Superior temporal gyrus (tissue), 1 donor: ENCODE results near the gene KSR1.
A peak's percentile ranks its signal among the peaks of the same experiment; 100 is the strongest.

Experiments used
- DNase-seq: peaks from one replicate; pipeline ENCODE4 v3.0.0-alpha.2; 2016; ENCODE audit errors: extremely low spot score

The KSR1 gene

DNA sequence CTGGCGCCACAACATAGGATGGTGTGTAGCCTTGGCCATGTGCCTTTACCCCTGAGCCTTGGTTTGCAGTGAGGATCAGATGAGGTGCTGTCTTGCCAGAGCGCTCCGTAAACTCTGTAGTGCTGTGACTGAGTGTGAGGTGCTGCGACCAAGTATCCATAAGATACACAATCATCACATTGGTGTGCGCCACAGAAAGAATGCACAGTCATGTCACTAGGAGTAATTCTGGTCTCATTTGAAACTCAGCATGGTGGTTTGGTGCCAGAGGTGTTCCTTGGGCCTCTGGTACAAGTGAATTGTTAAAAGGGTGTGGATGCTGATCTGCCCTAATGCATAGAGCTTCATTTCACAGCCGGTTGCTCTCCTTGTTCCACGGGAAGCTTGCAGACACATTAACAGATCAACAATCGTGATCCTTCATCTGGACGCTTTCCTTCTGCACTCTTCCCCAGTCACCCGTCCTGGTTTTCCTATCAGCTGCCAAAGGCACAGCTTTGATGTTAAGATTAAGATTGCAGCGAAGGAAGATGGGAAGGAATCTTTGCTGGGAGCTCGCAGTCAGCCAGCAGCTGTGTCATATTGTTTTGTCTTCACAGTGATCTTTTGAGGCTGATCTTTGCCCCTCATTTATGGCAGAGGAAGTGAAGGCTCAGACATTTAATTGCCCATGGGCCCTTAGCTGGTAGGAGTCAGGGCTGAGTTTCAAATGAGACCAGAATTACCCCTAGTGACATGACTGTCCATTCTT, 79.1 kb downstream of the KSR1 start:
- DNase-seq, result no peak

GRCh38 chr17:27535975-27536374, 79.7 kb downstream of the KSR1 start:
- DNase-seq, result no peak

DNA sequence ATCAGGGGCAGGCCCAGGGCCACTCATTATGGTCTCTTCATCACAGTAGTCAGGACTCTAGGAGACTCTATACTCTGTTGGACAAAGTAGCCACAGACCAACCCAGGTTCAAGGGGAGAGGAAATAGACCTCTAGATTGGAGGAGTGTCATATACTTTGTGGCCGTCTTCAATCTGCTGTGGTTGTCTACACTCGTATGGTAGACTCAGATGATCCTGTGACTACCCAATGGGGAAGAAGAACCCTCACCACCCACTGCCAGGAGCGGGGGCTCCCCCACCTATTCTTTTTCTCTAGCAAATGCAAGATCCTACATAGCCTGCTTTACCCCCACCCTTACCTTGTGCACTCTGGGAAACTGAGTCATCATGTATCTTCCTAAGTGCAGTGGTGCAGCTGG, 80.5 kb downstream of the KSR1 start:
- DNase-seq, result no peak

DNA sequence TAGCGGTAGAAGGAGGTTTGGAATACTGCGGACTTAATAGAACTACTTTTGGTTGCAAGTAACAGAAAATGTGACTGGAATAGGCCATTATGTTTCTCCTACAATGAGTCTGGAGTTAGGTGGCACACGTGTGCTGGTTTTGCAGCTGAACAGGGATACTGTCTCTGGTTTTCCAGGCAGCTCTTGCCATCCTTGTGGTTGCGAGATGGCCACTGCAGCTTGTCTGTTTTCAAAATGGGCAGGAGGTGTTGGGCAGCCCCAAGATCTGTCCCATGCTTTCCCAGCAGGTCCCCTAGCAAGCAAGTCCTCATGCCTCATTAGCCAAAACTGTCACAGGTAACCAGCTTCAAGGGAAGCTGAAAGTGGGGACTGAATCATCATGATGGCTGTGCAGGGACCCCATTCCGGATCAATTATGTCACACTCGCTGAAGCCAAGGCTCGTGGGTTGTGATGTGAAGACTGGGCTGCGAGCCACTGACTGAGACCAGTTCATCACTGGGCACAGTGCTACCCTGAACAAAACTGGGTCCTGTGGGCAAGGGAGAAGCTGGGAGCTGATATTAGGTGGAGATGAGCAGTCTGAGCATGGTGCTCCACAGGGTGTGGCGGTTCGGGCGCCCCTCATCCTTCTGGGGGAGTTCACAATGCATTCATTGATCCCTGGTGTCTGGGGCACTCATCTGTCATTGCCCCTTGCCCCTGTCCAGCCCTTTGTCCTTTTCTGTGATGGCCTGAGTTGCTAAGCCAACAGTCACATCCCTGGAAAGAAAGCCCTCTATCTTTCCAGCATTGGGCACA, 82.1 kb downstream of the KSR1 start:
- peak; percentile 66 for DNase-seq

DNA sequence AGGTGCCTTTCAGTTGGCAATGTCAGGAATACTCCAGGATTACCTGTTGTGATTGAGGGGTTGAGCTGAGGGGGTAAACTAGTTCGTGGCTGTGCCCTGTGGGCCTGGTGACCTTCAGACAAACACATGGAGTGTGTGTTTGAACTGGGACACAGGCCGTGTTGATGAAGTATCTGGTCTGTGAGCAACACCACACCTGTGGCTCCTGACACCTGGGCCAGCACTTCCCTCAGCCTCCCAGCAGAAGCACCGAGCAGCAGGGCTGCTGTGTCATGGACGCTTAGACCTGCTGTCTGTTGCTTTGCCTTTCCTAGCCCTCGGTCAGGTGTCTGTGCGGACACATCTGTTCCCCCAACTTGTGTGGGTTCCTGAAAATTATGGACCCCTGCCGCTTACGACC, 82.9 kb downstream of the KSR1 start:
- no peak for DNase-seq

- DNase-seq, result no peak
Measured at GRCh38 chr17:27539794-27540317, 83.6 kb downstream of the KSR1 start.

DNA sequence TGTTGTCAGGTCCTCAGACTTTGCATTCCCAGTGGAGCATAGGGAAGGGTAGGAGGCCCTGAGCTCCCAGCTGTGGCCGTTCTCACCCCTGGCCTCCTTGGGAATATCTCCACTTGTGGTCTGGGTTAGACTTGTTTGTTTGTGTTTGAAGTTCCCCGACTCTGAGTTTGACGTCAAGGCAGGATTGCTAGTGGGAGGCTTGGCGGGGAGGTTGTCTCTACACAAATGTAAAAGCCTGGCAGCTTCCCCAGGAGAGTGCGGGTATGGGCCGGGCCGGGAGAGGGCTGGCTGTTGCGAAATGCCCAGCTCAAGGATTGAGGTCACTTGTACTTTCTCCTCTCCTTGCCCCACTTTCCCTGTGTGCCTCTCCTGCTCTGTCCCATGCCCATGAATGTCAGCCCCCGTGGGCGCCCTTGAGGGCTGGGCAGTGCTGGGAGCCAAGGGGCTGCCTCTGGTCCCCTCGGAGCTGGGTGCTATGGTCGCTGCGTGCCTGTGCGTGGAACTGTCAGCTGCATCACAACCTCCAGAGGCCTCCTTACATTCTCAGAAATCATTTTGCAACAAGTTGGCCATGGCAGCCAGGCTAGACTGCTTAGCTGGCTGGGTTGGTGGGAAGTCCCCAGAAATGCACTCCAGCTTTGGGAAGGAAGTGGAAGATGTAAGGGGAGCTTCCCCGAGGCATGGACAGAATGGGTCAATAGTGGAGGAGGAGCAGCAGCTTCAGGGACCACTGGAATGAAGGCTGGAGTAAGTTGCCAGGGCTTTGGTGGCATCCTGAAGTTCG, 84.3 kb downstream of the KSR1 start:
- peak; percentile 49 for DNase-seq

GRCh38 chr17:27541301-27542023, 85.2 kb downstream of the KSR1 start:
- no peak for DNase-seq

- DNase-seq, result no peak
Measured at GRCh38 chr17:27542841-27543463, 86.7 kb downstream of the KSR1 start.

DNA sequence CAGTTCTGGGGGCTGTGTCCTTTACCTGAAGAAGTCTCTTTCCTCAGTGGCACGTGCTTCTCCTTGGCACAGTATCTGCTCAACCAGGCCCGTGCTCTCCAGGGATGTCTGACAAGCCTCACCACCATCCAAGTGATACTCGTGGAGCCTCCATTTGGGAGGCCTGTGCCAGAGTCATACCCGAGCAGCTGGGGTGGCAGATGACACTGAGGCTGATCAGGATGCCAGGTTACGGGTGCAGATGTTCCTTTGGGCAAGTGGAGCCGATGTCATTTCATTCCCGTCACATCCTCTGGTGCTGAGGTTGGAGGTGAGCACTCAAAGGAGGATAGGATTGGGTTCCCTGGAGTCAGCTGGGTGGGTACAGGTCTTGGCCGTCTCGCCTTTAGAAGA, 87.2 kb downstream of the KSR1 start:
- DNase-seq, result no peak

DNA sequence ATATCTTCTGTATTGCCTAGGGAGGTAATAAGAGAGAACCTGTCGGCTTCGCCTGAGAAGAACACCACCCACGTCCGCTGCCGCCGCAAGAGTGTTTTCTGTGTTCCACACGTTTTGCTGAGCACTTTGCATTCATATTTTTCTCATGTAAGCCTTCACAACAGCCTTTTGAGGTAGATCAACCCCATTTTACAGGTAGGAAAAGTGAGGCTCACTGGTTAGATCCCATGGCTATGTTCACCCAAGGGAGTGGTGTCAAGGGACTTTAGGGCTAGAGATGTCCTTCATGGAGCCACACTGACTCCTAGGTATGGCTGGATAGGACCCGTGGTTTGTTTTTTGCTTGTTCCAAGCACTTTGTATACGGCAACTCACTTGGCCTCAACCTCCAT, 87.7 kb downstream of the KSR1 start:
- no peak for DNase-seq

- no peak for DNase-seq
Measured at GRCh38 chr17:27544350-27545131, 88.3 kb downstream of the KSR1 start.

DNA sequence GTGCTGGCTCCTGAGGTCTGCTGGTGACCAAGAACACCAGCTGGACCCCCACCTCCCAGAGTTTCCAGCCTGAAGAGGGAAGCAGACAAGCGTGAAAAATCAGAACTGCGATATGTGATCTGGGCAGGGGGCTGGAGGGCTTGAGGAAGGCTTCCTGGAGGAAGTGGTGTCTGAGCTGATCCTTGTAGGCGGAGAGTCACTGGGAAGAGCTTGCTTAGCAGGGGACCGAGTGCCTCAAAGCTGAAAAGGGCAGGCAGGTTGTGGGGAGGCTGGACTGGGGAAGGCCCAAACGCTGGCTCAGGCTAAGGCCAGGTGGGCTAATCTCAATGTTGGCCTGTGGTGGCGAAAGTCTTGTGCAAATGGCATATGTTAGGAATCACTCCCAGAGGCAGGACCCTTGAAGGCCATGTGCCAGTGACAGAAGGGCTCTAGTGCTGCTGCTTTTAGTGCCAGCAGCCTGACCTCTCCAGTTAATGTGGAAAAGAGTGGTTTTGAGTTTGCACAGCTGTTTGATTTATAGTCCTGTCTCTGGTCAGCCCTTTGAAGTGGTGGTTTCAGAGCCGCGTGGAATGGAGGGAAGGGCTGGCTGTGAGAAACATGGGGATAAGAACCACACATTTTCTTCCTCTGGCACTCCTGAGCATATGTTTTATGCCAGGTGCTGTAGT, 89.4 kb downstream of the KSR1 start:
- DNase-seq, result no peak

- DNase-seq, result no peak
Measured at GRCh38 chr17:27546624-27547300, 90.5 kb downstream of the KSR1 start.

GRCh38 chr17:27547301-27547683, 91.0 kb downstream of the KSR1 start:
- DNase-seq, result no peak

- DNase-seq, result no peak
Measured at GRCh38 chr17:27548369-27548768, 92.1 kb downstream of the KSR1 start.

DNA sequence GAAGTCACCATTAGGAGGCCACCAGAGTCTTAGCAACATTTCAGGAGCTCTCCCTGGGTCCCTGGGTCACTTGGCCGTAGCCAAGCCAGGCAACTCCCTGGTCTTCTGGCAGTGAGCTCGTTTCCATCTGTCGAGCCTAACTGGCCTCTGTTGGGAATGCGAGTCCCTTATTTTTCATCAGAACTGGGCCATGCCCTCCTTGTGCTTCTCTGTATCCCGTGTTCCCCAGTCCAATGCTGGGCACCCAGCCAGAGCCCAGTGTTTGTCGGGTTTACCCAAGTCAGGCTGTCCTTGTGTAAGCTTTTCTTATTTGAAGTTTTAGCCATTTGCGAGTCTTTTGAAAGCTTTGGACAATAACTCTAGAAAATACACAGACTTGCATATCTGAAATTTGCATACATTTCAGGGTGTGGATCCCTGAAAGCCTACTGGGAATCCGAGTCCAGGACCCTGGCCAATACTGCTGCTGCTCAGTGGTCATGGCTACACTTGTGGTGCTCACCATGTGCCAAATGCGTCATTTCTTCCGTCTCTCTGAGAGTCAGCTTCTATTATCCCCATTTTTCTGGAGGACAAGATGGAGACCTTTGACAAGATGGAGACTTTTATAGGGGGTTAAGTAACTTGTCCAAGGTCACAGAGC, 93.1 kb downstream of the KSR1 start:
- DNase-seq, result peak; percentile 60

GRCh38 chr17:27550291-27550930, 94.2 kb downstream of the KSR1 start:
- no peak for DNase-seq
